NCI-H446 treated with DMSO at 0.1 percent for 48 hours (cell line): ENCODE measurements around the gene CACNA2D1.

ENCODE experiments used
- DNase-seq: peaks from one replicate; lab custom pipeline; 2025; lab: John Stamatoyannopoulos, UW

CACNA2D1 gene

DNA sequence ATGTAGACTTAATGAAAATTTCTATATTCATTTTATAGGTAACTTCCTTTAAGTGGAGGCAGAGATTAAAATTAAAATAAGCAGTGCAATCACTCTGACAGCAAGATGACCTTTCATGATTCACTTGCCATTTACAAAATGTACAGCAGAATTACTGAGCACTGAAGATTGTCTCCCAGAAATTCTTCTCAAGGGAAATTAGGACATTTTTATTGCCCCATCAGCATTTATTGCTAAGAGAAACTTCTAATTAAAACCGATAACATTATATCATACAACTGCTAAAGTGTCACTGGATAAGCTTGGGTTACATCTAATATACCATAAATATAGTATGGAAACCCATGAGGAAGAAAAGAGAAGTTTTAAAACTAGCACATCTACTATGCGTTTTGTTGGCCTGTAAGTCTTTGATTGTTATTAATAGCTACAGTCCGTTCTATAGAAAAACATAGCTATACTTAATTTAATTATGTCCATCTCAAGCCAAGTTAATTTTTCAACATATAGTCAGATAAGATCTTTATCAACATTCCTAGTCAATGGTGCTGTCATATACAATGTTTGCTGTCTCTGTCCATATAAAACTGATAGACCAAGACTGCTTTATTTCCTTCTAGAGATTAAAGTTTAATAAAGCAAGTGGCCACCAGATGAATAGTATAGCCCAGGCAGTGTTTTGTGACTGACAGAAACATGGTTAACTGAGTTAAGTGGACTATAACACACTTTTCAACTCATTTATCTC, 456.7 kb downstream of the CACNA2D1 start:
- no peak for DNase-seq

DNA sequence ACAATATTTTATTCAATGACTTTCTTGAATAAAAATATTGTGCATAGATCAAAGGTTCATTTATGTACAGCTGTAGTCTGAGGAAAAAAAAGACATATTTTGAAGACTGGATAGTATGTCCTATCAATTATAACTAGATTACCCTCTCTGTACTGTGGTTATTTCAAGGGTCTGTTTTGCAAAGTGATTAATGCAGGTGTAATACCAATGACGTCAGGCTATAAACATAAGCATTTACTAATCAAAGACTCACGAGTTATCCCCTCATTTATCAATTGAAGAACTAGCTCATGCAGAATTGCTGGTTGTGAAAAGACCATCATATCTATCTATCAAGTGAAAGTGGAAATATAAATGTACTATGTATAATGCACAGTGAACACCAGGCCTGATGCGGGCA, 460.2 kb downstream of the CACNA2D1 start:
- no peak for DNase-seq

DNA sequence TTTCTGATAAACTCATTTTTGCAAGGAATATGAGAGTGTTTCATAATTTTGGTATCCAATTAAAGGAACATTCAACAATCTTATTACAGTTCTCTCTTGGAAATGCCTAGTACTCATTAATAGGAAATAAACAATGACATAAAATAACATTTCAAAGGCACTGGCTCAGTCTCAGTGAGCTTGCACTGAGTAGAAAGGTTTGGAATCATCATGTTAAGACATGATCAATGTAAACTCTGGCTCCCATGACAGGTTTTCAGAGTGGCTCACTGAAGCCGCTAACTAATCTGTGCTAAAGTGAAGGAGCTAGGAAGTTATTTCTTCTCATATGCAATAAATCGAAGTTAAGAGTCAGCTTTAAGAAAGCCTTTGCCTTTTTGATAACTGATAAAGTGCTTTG, 470.5 kb downstream of the CACNA2D1 start:
- DNase-seq, result no peak

DNA sequence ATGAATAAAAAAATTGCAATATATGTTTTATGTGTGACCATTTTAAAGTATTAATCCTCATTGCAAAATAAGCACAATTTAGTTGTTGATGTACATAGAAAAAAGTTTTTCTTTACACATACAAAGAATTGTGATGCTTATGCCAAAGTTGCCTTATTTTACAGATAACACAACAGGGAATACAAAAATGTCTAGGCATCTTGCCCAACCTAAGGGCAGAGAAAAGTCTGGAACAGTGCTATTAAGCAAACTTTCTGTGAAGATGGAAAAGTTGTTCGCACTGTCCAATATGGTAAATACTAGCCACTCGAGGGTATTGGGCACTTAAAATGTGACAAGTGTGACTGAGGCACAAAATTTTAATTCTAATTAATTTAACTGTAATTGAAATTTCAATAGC, 483.6 kb downstream of the CACNA2D1 start:
- no peak for DNase-seq

DNA sequence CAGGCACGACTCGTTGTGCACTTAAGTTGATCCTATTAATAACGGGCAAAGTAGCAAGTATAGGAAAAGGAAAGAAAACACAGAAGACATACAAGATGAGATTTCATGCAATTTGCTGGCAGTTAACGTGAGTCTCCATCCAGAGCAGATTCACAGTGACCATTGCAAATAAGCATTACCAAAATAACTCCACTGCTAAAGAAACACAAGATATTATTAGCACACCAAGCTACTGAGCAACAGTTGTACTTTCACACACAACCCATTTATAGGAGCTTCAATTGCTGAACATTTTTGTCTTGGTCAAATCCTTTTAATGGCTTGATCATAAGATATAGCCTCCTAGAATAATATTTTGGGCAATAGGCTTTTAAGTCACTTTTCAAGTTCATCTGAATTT, 486.1 kb downstream of the CACNA2D1 start:
- no peak for DNase-seq

DNA sequence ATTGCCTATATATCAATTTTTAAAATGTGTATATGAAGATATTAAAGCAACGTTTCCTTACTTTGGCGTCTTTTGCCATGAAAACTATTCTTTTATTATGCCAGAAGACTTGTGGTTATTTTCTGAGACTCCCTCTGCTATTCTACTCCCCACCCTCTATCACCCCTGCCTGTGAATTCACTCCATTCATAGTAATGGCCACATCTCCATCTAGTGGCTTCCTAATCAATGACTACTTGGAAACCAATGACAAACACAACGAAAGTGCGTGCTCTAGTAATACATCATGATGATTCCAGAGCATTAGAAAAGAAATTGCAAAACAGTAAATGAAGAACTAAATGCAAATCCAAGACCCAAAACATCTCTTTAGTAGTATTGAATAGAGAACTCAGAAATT, 487.1 kb downstream of the CACNA2D1 start:
- peak; percentile 51 for DNase-seq

DNA sequence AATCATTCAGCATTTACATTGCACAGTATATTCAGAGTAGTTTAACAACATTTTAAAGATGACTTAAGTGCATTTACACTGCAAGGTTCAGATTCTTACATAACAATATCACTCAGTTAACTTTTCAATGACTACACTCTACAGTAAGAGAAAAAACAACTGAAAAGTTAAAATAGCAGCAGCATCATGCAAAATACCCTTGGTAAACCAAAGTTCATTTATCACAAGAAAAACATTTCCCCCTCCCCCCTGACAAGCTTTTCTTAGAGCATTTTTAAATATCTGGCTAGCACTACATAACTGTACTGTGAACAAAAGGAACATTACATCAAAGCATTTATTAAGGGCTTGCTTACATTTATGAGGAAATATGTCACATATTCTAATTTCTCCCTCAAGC, 494.3 kb downstream of the CACNA2D1 start:
- no peak for DNase-seq

DNA sequence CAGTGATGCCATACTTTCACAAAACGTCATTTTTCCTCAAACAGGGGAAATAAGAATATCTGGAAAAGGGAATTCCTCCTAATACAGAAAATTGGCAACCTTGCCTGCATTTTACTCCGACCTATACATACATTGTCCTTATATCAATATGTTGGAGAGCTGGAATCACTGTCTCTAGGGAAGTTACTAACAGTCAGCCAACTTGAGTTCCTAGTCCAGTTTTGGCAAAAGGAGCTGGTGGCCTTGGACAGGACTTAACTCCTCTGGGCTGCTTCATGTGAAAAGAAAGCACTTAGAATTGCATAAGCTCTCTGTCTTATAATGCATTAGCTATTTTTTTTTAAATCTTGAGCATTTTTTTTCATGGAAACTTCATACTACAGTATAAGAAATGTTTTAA, 499.5 kb downstream of the CACNA2D1 start:
- DNase-seq, result peak; percentile 39

DNA sequence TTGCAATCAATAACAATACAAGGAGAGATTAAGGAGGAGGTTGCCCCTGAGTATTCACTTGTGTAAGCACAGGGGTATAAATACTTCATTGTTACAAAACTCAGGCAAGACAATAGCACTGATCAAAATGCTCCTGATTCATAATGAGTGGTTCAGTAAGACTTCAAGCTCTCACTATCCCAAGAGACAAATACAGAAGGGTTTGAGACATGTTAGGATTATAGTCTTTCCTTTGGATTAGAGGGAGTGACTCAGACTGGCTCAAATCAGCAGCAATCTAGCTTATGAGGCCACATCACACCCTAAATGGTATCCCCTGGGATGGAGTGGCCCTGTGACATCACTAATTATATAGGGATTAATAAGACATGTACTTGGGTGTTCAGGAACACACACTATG, 506.5 kb downstream of the CACNA2D1 start:
- no peak for DNase-seq

DNA sequence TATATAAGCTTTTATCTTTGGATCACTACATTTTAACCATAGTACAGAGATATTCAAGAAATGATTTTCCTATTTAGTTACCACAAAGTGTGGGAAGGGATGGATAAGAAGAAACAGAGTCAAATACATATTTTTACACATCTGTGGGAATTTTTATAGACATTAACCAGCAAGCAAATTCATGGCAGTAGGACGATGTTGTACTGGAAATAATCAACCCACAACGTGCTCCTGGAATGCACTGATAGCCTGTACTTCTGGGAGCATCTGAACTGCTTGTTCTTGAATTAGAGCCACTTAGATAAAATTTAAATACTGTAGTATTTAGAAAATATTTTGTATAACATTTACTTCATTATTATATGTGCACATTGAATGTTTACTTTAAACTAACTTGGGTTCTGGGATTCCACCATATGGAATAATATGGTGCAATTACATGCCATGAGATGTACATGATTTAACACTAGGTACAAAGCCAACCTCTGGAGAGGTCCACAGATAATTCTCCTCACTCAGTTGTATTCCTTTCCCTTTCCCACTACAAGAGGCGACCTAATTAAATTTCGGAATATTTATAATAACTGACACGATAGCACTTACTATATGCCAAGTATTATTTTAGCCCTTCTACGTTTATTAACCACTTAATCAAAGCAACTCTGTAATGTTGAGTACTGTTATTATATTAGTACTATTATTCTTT, 508.8 kb downstream of the CACNA2D1 start:
- no peak for DNase-seq

DNA sequence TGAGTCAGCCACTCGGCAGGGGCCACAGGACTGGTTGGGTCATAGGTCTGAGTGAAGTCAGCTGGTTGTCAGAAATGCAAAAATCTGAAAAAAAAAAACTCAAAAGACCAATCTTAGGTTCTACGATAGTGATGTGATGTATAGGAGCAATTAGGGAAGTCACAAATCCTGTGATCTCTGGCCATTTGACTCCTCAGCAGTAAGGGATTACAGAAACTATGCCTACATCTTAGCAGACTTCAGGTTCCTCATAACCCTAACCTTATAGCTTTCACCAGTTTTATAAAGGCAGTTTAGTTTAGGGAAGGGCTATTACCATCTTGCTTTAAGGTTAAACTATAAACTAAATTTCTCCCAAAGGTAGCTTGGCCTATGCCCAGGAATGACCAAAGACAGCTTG, 510.6 kb downstream of the CACNA2D1 start:
- no peak for DNase-seq

DNA sequence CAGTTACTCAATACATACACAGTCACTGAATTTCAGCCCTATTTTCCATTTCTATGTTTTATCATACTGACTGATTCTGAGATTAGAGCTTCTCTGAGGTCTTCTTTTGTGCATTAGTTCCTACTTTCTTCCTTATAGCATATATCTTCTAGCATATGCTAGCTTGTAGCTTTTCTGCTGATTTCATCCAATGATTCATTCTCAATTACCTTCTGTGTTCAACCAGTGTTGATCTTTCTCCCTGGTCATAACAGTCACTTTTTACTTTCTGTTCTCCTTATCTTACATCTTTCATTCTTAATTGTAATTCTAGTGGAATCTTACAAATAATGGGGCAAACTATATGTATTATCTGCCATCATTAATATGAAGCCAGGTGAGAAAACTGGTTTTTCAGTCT, 514.2 kb downstream of the CACNA2D1 start:
- no peak for DNase-seq

DNA sequence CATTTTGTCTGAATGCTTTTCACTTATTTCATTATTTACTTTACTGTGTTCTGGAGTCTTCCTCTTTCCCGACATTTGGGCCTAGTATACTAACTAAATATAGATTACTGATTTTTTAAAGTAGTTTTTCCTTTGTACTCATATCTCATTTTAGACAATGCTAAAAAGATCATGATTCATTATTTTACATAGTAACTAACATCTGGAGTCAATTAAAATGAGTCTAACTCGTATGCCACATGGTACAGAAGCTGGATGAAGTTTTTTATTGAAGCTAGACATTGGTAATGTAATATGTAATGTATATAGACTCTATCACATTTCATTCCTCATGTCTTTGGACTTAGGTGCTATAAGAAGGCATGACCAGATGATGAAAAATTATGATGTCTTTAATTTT, 517.4 kb downstream of the CACNA2D1 start:
- no peak for DNase-seq

DNA sequence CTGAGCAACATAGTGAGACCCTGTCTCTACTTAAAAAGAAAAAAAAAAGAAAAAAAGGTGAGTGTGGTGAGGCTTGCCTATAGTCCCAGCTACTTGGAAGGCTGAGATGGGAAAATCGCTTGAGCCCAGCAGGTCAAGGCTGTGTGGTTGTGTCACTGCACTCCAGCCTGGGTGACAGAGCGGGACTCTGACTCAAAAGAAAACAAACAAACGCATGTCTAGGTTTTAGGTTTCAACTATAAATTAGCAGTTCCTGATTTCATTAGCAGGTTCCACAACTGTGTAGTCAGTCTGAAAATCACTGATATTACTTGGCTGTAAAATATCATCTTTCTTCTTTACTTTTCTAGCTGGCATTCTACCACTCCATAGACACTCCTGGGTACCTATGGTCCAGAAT, 518.0 kb downstream of the CACNA2D1 start:
- DNase-seq, result no peak

DNA sequence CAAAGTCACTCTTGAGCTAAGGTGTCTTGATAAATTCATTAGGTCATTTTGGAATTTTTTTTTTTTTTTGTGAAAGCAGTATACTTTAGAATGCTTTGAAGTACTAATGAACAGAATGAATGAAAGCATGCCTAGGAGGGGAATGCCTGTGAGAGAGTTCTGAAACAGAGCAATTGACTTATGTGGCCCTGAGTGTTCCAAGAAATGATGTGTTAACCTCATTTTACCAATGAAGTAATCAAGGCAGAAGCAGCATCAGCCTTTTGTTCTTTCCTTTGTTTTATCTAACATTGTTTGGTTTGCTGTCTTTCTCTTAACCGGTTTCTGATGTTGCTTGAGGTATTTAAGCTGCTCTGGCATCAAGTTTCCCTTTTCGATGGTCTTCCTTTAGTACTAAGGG, 519.1 kb downstream of the CACNA2D1 start:
- DNase-seq, result no peak

DNA sequence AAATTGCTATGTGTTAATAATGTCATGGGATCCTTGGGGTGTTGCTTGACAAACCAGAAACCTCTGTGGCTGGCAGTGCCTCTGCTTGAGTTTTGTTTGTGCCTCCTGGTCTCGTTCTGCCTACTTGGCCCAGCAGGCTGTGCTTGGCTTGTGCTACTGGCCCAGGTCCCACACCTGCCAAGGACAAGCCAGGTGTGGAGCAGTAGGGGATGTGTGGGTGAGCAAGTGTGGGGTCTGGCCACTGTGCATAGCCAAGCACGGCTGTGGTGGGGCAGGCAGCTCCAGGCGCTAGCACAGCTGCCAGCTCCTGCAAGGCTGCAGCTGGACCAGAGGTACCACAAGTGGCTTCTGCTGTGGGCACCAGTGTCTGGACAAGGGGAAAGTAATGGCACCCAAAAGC, 524.1 kb downstream of the CACNA2D1 start:
- no peak for DNase-seq

DNA sequence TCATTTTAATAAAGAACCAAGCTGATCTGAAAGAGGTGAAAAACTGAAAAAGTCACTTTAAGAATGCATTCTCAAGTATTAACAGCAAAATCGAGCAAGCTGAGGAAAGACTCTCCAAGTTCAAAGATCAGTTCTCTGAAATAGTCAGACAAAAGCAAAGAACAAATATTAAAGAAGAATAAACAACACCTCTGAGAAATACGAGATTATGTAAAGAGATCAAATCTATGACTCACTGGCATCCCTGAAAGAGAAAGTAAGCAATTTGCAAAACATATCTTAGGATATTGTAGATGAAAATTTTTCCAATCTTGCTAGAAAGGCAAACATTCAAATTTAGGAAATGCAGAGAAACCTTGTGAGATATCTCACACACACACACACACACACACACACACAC, 535.4 kb downstream of the CACNA2D1 start:
- no peak for DNase-seq

DNA sequence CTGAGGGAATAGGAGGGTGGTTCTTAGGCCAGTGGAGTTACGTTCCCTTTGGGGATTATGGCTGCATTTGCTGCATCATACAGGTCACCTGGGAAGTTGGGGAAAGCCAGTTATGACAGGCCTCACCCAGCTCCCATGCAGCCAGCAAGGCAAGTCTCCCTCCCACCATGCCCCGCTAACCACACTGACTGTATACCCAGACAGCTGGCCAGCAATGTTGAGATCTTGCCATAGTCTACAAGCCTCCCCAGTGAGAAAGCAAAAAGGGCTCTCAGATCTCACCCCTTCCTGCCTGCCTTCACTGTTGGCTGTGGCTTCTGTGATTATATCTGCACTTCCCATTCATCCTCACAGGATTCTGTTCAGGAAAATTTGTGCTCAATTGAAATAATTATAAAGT, 540.5 kb downstream of the CACNA2D1 start:
- no peak for DNase-seq

DNA sequence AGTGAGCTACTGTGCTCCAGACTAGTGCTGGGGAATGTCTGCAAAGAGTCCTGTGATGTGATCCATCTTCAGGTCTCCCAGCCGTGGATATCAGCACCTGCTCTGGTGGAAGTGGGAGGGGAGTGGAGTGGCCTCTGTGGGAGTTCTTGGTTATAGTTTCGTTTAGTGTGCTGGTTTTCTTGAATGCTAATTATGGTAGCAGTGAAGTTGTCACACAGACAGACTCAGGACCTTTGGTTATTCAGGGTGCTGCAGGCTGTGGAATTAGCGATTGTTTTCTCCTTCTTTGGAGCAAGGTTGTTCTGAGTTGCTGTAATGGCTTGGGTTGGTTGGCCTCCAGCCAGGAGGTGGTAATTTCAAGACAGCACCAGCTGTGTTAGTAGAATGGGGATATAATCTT, 541.0 kb downstream of the CACNA2D1 start:
- DNase-seq, result no peak
